Measurements from ENCODE around the gene TIE1.

Gene TIE1

DNA sequence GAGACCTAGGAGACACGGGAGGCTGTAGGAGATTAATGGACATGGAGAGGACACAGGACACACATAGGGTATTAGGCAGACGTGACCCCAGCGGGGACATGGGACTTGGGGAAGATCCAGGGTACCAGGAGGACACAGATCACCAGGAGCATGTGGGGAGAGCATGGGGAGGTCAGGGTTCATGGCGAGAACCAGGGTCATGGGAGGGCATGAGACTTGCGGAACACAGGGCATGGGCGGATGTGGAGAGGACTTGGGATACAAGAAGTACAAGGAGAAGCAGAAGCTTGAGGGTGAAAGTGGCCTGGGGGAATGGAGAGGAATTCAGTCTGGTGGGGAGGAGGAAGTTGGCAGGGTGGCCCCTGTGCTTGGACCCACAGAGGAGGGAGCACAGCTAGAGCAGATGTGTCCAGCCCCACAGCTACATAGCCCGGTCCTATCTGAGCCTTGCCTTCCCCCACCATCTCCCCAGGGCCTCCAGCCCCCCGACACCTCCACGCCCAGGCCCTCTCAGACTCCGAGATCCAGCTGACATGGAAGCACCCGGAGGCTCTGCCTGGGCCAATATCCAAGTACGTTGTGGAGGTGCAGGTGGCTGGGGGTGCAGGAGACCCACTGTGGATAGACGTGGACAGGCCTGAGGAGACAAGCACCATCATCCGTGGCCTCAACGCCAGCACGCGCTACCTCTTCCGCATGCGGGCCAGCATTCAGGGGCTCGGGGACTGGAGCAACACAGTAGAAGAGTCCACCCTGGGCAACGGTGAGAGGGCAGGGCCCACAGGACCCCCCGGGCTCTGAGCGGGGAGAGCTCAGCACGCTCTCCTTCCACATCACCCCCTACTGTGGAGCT is 12.1 kb downstream of the TIE1 start:
- DNase-seq (ENCODE audit: low read depth), result no peak

DNA sequence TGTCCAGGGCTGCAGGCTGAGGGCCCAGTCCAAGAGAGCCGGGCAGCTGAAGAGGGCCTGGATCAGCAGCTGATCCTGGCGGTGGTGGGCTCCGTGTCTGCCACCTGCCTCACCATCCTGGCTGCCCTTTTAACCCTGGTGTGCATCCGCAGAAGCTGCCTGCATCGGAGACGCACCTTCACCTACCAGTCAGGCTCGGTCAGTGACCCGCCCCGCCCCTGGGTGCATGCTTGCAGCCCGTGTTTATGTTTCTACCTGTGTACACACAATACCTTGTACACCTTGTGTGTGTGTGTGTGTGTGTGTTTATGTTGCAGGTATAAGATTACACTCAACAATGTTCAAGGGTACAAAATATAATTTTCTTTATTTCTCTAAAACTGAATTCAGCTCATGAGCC is 13.0 kb downstream of the TIE1 start:
- DNase-seq (ENCODE audit: low read depth), result no peak

GRCh38 chr1:43314233-43314632 is 13.5 kb downstream of the TIE1 start:
- DNase-seq (ENCODE audit: low read depth), result no peak

- no peak for DNase-seq (ENCODE audit: low read depth)
Observed at GRCh38 chr1:43315481-43315880, 14.7 kb downstream of the TIE1 start.

- DNase-seq (ENCODE audit: low read depth), result no peak
Observed at GRCh38 chr1:43315963-43316737, 15.4 kb downstream of the TIE1 start.

DNA sequence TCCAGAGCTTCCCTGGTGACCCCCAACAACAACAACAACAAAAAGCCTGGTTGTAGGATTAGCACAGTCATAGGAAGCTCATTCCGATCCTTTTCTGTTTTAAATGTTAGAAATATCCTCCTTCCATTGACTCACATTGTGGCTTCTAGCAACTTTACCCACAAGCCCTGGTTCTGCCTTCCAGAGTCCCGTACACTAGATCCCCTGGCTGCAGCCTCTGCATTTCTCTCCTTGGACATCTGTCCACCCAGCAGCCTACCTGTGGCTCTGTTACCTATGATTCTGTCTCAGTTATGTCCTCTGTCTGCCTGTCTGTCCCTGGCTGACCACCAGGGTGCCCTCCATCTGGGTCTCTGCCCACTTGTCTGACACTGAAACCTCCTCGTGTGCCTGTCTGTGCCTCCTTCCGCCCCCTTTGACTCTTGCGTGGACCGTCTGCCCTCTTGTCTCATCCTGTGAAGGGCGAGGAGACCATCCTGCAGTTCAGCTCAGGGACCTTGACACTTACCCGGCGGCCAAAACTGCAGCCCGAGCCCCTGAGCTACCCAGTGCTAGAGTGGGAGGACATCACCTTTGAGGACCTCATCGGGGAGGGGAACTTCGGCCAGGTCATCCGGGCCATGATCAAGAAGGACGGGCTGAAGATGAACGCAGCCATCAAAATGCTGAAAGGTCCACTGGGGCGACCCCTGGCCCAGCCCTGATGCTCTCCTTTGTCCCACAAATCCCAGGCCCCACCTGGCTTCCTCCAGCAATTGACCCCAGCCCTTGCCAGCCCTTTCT is 16.1 kb downstream of the TIE1 start:
- DNase-seq (ENCODE audit: low read depth), result no peak

- no peak for DNase-seq (ENCODE audit: low read depth)
Observed at GRCh38 chr1:43317817-43318471, 17.2 kb downstream of the TIE1 start.

DNA sequence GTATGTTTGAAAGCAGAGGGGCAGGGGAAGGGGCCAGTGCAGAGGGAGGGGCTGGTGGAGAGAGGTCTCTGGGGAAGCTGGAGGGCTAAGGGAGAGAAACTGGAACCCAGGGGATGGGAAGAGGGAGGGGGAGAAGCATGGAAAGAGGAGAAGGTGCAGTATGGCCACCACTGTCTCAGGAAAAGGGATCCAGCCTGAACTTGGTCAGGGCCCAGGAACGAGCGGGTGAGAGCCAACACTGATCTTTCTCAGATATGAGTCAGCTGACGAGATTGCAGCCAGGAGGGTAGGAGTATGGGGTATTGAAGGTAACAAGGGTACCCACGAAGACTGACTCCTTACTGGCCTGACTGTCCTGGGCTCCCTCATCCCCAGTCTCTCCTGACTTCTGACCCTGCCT is 18.0 kb downstream of the TIE1 start:
- no peak for DNase-seq (ENCODE audit: low read depth)

- DNase-seq (ENCODE audit: low read depth), result no peak
Observed at GRCh38 chr1:43319288-43319687, 18.5 kb downstream of the TIE1 start.

GRCh38 chr1:43319766-43320165 is 19.0 kb downstream of the TIE1 start:
- no peak for DNase-seq (ENCODE audit: low read depth)

DNA sequence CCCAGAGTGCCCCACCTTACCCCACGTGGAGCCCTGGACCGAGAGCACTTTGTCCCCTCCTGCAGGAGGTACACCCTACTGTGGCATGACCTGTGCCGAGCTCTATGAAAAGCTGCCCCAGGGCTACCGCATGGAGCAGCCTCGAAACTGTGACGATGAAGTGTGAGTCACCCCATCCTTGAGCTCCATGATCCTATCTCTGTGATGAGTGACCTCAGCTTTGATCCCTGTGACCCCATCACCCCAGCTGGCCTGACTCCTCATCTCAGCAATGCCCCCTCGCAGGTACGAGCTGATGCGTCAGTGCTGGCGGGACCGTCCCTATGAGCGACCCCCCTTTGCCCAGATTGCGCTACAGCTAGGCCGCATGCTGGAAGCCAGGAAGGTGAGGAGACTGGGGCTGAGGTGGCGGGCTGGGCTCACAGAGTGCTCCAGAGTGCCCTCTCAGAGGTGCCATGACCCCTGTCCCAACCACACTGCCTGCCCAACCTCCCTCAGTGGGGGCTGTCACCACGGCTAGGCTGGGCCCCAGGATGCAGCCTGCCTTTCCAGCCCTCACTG is 20.6 kb downstream of the TIE1 start:
- DNase-seq (ENCODE audit: low read depth), result no peak

- DNase-seq (ENCODE audit: low read depth), result no peak
Observed at GRCh38 chr1:43322506-43322905, 21.7 kb downstream of the TIE1 start.

- no peak for DNase-seq (ENCODE audit: low read depth)
Observed at GRCh38 chr1:43324810-43325209, 24.0 kb downstream of the TIE1 start.

- no peak for DNase-seq (ENCODE audit: low read depth)
Observed at GRCh38 chr1:43325381-43325780, 24.6 kb downstream of the TIE1 start.

DNA sequence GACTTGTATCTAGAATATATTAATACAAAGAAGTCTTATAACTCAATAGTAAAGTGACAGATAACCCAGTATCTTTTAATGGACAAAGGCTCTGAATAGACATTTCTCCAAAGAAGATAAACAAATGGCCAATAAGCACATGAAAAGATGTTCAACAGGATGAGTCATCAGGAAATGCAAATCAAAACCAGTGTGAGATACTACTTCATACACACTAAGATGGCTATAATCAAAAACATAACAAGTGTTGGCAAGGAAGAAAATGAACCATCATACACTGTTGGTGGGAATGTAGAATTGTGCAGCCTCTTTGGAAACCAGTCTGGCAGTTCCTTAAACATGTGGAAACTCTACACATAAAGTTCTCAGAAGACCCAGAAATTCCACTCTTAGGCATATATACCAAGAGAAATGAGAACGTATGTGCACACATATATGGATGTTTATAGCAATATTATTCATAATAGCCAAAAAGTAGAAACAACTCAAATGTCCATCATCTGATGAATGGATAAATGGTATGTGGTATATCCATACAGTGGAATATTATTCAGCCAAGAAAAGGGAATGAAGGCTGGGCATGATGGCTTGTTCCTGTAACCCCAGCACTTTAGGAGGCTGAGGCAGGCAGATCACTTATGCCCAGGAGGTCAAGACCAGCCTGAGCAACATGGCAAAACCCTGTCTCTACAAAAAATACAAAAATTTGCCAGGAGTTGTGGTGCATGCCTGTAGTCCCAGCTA is 26.9 kb downstream of the TIE1 start:
- DNase-seq (ENCODE audit: low read depth), result no peak

GRCh38 chr1:43329995-43330751 is 29.4 kb downstream of the TIE1 start:
- peak; percentile 54 for DNase-seq (ENCODE audit: low read depth)

- no peak for DNase-seq (ENCODE audit: low read depth)
Observed at GRCh38 chr1:43331688-43332087, 30.9 kb downstream of the TIE1 start.

DNA sequence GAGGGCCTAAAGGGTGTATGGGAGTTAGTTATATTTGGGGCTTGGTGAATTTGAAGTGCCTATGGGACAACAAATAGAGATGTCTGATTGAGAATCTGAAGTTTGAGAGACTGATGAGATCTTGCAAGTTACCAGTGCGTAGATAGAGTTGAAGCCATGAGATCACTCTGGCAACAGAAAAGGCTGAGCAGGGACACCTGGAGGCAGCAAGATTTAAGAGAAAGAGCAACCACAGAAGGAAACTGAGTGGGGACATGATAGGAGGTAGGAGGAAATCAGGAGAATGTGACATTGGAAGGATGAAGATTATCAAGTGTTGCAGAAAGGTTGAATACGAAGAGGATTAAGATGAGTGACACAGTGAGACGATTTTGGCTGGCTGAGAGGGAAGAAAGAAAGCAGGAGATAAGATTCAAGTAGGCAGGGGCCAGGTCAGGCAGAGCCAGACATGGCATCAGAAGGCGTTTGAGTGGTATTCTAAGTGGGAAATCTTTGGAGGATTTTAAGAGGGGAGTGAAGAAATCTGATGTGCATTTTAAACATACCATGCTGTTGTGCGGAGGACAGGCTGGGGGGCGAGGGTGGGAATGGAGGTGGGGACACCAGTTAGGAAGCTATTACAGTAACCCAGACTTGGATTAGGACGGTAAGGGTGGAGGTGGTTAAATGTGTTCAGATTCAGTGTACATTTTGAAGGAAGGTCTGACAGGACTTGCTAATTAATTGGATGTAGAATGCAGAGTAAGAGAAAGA is 33.8 kb downstream of the TIE1 start:
- no peak for DNase-seq (ENCODE audit: low read depth)

DNA sequence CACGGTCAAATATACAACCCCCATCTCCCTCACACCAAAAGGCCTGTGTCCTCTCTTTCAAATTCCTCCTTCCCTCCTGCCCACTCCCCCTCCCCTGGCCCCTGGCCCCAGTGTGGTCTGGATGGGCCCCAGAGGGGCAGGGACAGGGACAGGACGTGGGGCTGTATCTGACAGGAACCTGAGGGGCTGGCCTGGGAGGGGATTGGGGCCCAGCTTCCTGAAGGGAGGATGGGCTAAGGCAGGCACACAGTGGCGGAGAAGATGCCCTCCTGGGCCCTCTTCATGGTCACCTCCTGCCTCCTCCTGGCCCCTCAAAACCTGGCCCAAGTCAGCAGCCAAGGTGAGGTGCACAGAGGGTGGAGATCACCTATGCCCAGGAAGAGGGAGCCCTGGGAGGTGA is 36.8 kb downstream of the TIE1 start, which contains the start of gene MPL:
MPL (plus strand) TSS at position 231 of the 400 bp plus-strand sequence; CDS start at position 262, 31 bp downstream.
- no peak for DNase-seq (ENCODE audit: low read depth)

All from activated T-cell treated with anti-CD3 and anti-CD28 coated beads for 24 hours (primary cell).